ENCODE results near the gene RBFOX2.

The RBFOX2 gene

GRCh38 chr22:35955546-35955945 is 73.1 kb downstream of the RBFOX2 start:
- no peak overlapping the region for H3K4me2 ChIP-seq (ENCODE audit: low read length)
- no peaks in the 10 kb centered on the region for H3K4me1 ChIP-seq (ENCODE audit: insufficient read depth, low read length, severe bottlenecking)
- H2AFZ ChIP-seq (ENCODE audit: low read length), result no peak overlapping the region
- no peaks in the 10 kb centered on the region for H4K20me1 ChIP-seq (ENCODE audit: insufficient read depth, low read length)
- H3K4me3 ChIP-seq (ENCODE audit: low read depth, low read length, poor library complexity, severe bottlenecking), result no peak overlapping the region
- no peaks in the 10 kb centered on the region for H3K9me3 ChIP-seq (ENCODE audit: low read length)
- TF ChIP-seq EZH2 (IDR thresholded peaks at IDR 0.05; ENCODE audit: borderline replicate concordance, low read length), result no peak
- TF ChIP-seq CTCF (IDR thresholded peaks at IDR 0.05; ENCODE audit: low read length), result no peak
- H3K9me2 ChIP-seq (ENCODE audit: low read depth, low read length), result no peaks in the 10 kb centered on the region
- no peaks in the 10 kb centered on the region for H3K79me2 ChIP-seq (ENCODE audit: insufficient read depth, low read length)
- H3K9ac ChIP-seq (ENCODE audit: low read length), result no peak overlapping the region
- no peaks in the 10 kb centered on the region for H3K27me3 ChIP-seq (ENCODE audit: insufficient read depth, low read length)
- no peaks in the 10 kb centered on the region for H3F3A ChIP-seq (ENCODE audit: insufficient read depth, low read length)
- no peaks in the 10 kb centered on the region for H3K36me3 ChIP-seq (ENCODE audit: insufficient read depth, low read length)
- H3K27ac ChIP-seq (ENCODE audit: low read depth, low read length, poor library complexity, severe bottlenecking), result no peak overlapping the region

GRCh38 chr22:35952576-35952975 is 76.0 kb downstream of the RBFOX2 start:
- Histone ChIP-seq H3K27ac (ENCODE audit: low read depth, low read length, poor library complexity, severe bottlenecking) (no peak overlapping the region), H3K4me3 (ENCODE audit: low read depth, low read length, poor library complexity, severe bottlenecking) (no peak overlapping the region), H3K79me2 (ENCODE audit: insufficient read depth, low read length) (no peaks in the 10 kb centered on the region), H4K20me1 (ENCODE audit: insufficient read depth, low read length) (no peaks in the 10 kb centered on the region), H3K9me2 (ENCODE audit: low read depth, low read length) (no peaks in the 10 kb centered on the region), H2AFZ (ENCODE audit: low read length) (no peak overlapping the region), H3K36me3 (ENCODE audit: insufficient read depth, low read length) (no peaks in the 10 kb centered on the region), H3K27me3 (ENCODE audit: insufficient read depth, low read length) (no peaks in the 10 kb centered on the region), H3K4me2 (ENCODE audit: low read length) (no peak overlapping the region), H3F3A (ENCODE audit: insufficient read depth, low read length) (no peaks in the 10 kb centered on the region), H3K9ac (ENCODE audit: low read length) (no peak overlapping the region), H3K9me3 (ENCODE audit: low read length) (no peaks in the 10 kb centered on the region), H3K4me1 (ENCODE audit: insufficient read depth, low read length, severe bottlenecking) (no peaks in the 10 kb centered on the region)
- TF ChIP-seq EZH2 (IDR thresholded peaks at IDR 0.05; ENCODE audit: borderline replicate concordance, low read length) (no peak), CTCF (IDR thresholded peaks at IDR 0.05; ENCODE audit: low read length) (no peak)

- TF ChIP-seq EZH2 (IDR thresholded peaks at IDR 0.05; ENCODE audit: borderline replicate concordance, low read length) (no peak), CTCF (IDR thresholded peaks at IDR 0.05; ENCODE audit: low read length) (no peak)
These were observed 78.4 kb downstream of the RBFOX2 start for GRCh38 chr22:35950262-35950661.

More at GRCh38 chr22:35950262-35950661, 78.4 kb downstream of the RBFOX2 start:
- Histone ChIP-seq H3K9me2 (ENCODE audit: low read depth, low read length) (no peaks in the 10 kb centered on the region), H3K9ac (ENCODE audit: low read length) (no peak overlapping the region), H3K36me3 (ENCODE audit: insufficient read depth, low read length) (no peaks in the 10 kb centered on the region), H3K27ac (ENCODE audit: low read depth, low read length, poor library complexity, severe bottlenecking) (no peak overlapping the region), H3K4me1 (ENCODE audit: insufficient read depth, low read length, severe bottlenecking) (no peaks in the 10 kb centered on the region), H3K4me2 (ENCODE audit: low read length) (no peak overlapping the region), H4K20me1 (ENCODE audit: insufficient read depth, low read length) (no peaks in the 10 kb centered on the region), H2AFZ (ENCODE audit: low read length) (no peak overlapping the region), H3K79me2 (ENCODE audit: insufficient read depth, low read length) (no peaks in the 10 kb centered on the region), H3K4me3 (ENCODE audit: low read depth, low read length, poor library complexity, severe bottlenecking) (no peak overlapping the region), H3K9me3 (ENCODE audit: low read length) (no peaks in the 10 kb centered on the region), H3K27me3 (ENCODE audit: insufficient read depth, low read length) (no peaks in the 10 kb centered on the region), H3F3A (ENCODE audit: insufficient read depth, low read length) (no peaks in the 10 kb centered on the region)

All from OCI-LY1 (cell line).